Trophoblast cell (in vitro differentiated cells and primary cell): Measurements from ENCODE around the gene MYOZ2.
A peak's percentile ranks its signal among the peaks of the same experiment; 100 is the strongest.
"Not testable (repeated sequence)": the region's sequence is repeated elsewhere in the genome, so short reads cannot be mapped to it uniquely, and the experiment has no call there.

Experiments used
- DNase-seq, 2 donors: peaks; one replicate each; pipeline ENCODE4 v3.0.0-alpha.2; 2016
- H2AFZ ChIP-seq: 2 replicates; pipeline ENCODE4 v1.6.1; 2013; ENCODE audit warnings: low read length, moderate library complexity, mild to moderate bottlenecking; ENCODE audit not compliant: insufficient read depth, poor library complexity
- H2AK5ac ChIP-seq: 2 replicates; pipeline ENCODE4 v1.6.1; 2013; ENCODE audit warnings: mild to moderate bottlenecking, low read length
- H2BK120ac ChIP-seq: 2 replicates; pipeline ENCODE4 v1.6.1; 2013; ENCODE audit warnings: low read length, mild to moderate bottlenecking, moderate library complexity; ENCODE audit not compliant: insufficient read depth, poor library complexity
- H2BK12ac ChIP-seq: 2 replicates; pipeline ENCODE4 v1.6.1; 2013; ENCODE audit warnings: mild to moderate bottlenecking, low read length, moderate library complexity
- H2BK5ac ChIP-seq: 2 replicates; pipeline ENCODE4 v1.6.1; 2013; ENCODE audit warnings: low read length, low read depth, moderate library complexity, mild to moderate bottlenecking; ENCODE audit not compliant: poor library complexity
- H3K14ac ChIP-seq: 2 replicates; pipeline ENCODE4 v1.6.1; 2013; ENCODE audit warnings: mild to moderate bottlenecking, low read length
- H3K18ac ChIP-seq: 2 replicates; pipeline ENCODE4 v1.6.1; 2013; ENCODE audit warnings: mild to moderate bottlenecking, low read length
- H3K23ac ChIP-seq: 2 replicates; pipeline ENCODE4 v1.6.1; 2013; ENCODE audit warnings: low read length
- H3K27ac ChIP-seq: 2 replicates; pipeline ENCODE4 v1.5.1; 2013; ENCODE audit warnings: low read depth, mild to moderate bottlenecking, inconsistent platforms, low read length, moderate library complexity
- H3K27me3 ChIP-seq: 2 replicates; pipeline ENCODE4 v1.6.1; 2013; ENCODE audit warnings: inconsistent platforms, mild to moderate bottlenecking, low read length, moderate library complexity; ENCODE audit not compliant: insufficient read depth
- H3K36me3 ChIP-seq, 2 experiments: 1 replicate in 1 of 2; 2 replicates in 1 of 2; pipeline ENCODE4 v1.6.1; 2013; ENCODE audit warnings: low read length in 2 of 2, mild to moderate bottlenecking in 2 of 2, moderate library complexity in 1 of 2; ENCODE audit not compliant: insufficient read depth in 2 of 2, control insufficient read depth in 1 of 2
- H3K4ac ChIP-seq: 2 replicates; pipeline ENCODE4 v1.6.1; 2013; ENCODE audit warnings: low read depth, mild to moderate bottlenecking, low read length, moderate library complexity
- H3K4me1 ChIP-seq, 2 experiments: 1 replicate in 1 of 2; 2 replicates in 1 of 2; pipeline ENCODE4 v1.6.1; 2013; ENCODE audit warnings: low read length in 2 of 2, mild to moderate bottlenecking in 2 of 2, moderate library complexity in 1 of 2; ENCODE audit not compliant: insufficient read depth in 2 of 2, control insufficient read depth in 1 of 2
- H3K4me2 ChIP-seq: 2 replicates; pipeline ENCODE4 v1.6.1; 2013; ENCODE audit warnings: inconsistent platforms, mild to moderate bottlenecking, low read length, moderate library complexity
- H3K4me3 ChIP-seq: 2 replicates; pipeline ENCODE4 v1.5.1; 2013; ENCODE audit warnings: mild to moderate bottlenecking, low read depth, low read length, inconsistent platforms
- H3K79me1 ChIP-seq: one replicate; pipeline ENCODE4 v1.6.1; 2013; ENCODE audit warnings: low read length
- H3K79me2 ChIP-seq: 2 replicates; pipeline ENCODE4 v1.6.1; 2013; ENCODE audit warnings: low read length, mild to moderate bottlenecking; ENCODE audit not compliant: control insufficient read depth, insufficient read depth, poor library complexity
- H3K9ac ChIP-seq: 2 replicates; pipeline ENCODE4 v1.6.1; 2013; ENCODE audit warnings: mild to moderate bottlenecking, low read length
- H3K9me3 ChIP-seq: 2 replicates; pipeline ENCODE4 v1.6.1; 2013; ENCODE audit warnings: low read depth, mild to moderate bottlenecking, control low read depth, inconsistent platforms, low read length; ENCODE audit not compliant: insufficient read depth
- H4K12ac ChIP-seq: 2 replicates; pipeline ENCODE4 v1.6.1; 2013; ENCODE audit warnings: low read depth, mild to moderate bottlenecking, low read length, moderate library complexity
- H4K8ac ChIP-seq: 2 replicates; pipeline ENCODE4 v1.6.1; 2013; ENCODE audit warnings: low read depth, mild to moderate bottlenecking, low read length, moderate library complexity
- H4K91ac ChIP-seq: one replicate; pipeline ENCODE4 v1.6.1; 2013; ENCODE audit warnings: low read depth, mild to moderate bottlenecking, low read length, moderate library complexity
- WGBS: extraction: QIAGEN DNeasy Blood & Tissue Kit; methylation state at CpG from one replicate; pipeline ENCODE4 v1.1.7; 2013; ENCODE audit warnings: missing lambda C conversion rate; ENCODE audit not compliant: insufficient read length, insufficient coverage; ENCODE audit errors: extremely low coverage; 5-methylcytosine and 5-hydroxymethylcytosine counted together

MYOZ2 gene

DNA sequence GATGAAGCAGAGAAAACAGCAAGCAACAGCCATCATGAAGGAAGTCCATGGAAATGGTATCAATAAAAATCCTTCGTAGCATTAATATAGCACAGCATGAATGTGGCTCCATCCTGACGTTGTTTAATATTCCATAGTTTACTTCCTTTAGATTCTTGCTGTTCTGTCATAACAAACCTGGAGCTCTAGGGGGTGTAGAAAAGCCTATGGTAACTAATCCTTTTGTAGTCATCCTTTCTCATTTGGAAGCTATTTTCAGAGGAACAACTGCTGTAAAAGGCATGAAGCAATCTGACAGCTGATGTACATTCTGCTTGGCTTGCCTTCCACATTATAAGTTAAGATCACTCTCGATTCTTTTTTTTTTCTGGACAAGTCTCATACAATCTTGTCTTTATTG lies 914 bp downstream of the MYOZ2 start:
- no peaks in the 10 kb centered on the region for H3K36me3 ChIP-seq
- H4K91ac ChIP-seq = no peak overlapping the region
- no peak overlapping the region for H3K4ac ChIP-seq
- H3K79me2 ChIP-seq = no peaks in the 10 kb centered on the region
- H3K4me1 ChIP-seq = no peaks in the 10 kb centered on the region
- no peak overlapping the region for H2BK12ac ChIP-seq
- no peak overlapping the region for H2AK5ac ChIP-seq
- no peak overlapping the region for H3K18ac ChIP-seq
- no peak overlapping the region for H2BK5ac ChIP-seq
- H3K4me3 ChIP-seq = no peak overlapping the region
- no peak overlapping the region for H4K12ac ChIP-seq
- no peak for DNase-seq
- H2AFZ ChIP-seq = no peak overlapping the region
- no peak overlapping the region for H3K14ac ChIP-seq
- H3K23ac ChIP-seq = no peak overlapping the region
- H3K79me1 ChIP-seq = no peaks in the 10 kb centered on the region
- no peaks in the 10 kb centered on the region for H3K27me3 ChIP-seq
- no CpG with 5 or more reads among the region's 3 CpGs for WGBS
- no peaks in the 10 kb centered on the region for H3K9me3 ChIP-seq
- H3K4me2 ChIP-seq = no peak overlapping the region
- no peak overlapping the region for H3K9ac ChIP-seq
- H4K8ac ChIP-seq = no peak overlapping the region
- no peak overlapping the region for H2BK120ac ChIP-seq
- no peak overlapping the region for H3K27ac ChIP-seq

DNA sequence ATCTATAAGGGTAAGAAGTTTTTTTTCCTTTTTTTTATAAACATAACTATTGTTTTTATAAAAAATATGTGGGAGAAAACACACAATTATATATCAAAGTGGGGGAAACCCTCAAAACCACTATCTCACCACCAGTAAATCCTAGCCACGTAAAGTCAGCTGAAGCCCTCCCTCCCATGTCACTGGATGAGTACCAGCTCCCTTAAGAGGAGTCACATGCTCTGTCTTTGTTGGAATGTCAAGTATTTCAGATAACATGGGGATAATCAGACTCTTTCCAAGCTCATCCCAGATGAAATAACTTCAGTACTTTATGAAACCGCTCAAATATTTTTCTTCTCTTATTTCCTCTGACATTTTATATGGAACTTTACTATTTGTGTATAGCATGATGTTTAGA lies 2.4 kb downstream of the MYOZ2 start:
- no peak overlapping the region for H4K12ac ChIP-seq
- H3K4ac ChIP-seq = no peak overlapping the region
- H2AK5ac ChIP-seq = no peak overlapping the region
- H2BK120ac ChIP-seq = no peak overlapping the region
- H3K27ac ChIP-seq = no peak overlapping the region
- no CpG with 5 or more reads among the region's 2 CpGs for WGBS
- no peaks in the 10 kb centered on the region for H3K79me2 ChIP-seq
- H3K18ac ChIP-seq = no peak overlapping the region
- H3K4me1 ChIP-seq = no peaks in the 10 kb centered on the region
- no peak overlapping the region for H4K8ac ChIP-seq
- H3K27me3 ChIP-seq = no peaks in the 10 kb centered on the region
- H3K9ac ChIP-seq = no peak overlapping the region
- H2BK5ac ChIP-seq = no peak overlapping the region
- H3K36me3 ChIP-seq = no peaks in the 10 kb centered on the region
- H2AFZ ChIP-seq = no peak overlapping the region
- no peaks in the 10 kb centered on the region for H3K79me1 ChIP-seq
- no peak overlapping the region for H3K14ac ChIP-seq
- H3K23ac ChIP-seq = no peak overlapping the region
- H4K91ac ChIP-seq = no peak overlapping the region
- DNase-seq = peak in 1 of 2 donors; percentile 57
- H2BK12ac ChIP-seq = no peak overlapping the region
- H3K9me3 ChIP-seq = no peaks in the 10 kb centered on the region
- no peak overlapping the region for H3K4me3 ChIP-seq
- no peak overlapping the region for H3K4me2 ChIP-seq

DNA sequence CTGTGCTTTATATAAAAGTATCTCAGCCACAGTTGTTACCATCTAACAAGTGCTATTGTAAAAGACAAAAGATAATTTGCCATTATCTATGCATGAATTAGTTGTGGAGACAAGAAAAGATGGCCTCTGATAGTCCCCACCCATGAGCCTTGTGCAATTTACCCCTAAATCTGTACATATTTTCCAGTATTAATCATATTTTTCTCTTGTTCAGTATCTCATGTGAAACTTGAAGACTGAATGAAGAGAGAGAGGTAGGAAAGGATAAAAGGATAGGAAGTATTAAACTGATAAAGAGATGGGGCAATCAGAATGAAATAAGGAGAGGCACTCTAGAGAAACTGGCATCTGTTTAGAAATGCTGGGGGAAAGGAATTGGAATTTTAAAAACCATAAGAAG lies 3.7 kb downstream of the MYOZ2 start:
- Histone ChIP-seq H3K23ac (no peak overlapping the region), H3K4me3 (no peak overlapping the region), H3K4me1 (no peaks in the 10 kb centered on the region), H3K9ac (no peak overlapping the region), H3K9me3 (no peaks in the 10 kb centered on the region), H2BK5ac (no peak overlapping the region), H2BK120ac (no peak overlapping the region), H3K79me1 (no peaks in the 10 kb centered on the region), H4K8ac (no peak overlapping the region), H3K27ac (no peak overlapping the region), H3K36me3 (no peaks in the 10 kb centered on the region), H3K27me3 (no peaks in the 10 kb centered on the region), H2AFZ (no peak overlapping the region), H3K14ac (no peak overlapping the region), H3K18ac (no peak overlapping the region), H3K4ac (no peak overlapping the region), H3K79me2 (no peaks in the 10 kb centered on the region), H3K4me2 (no peak overlapping the region), H2AK5ac (no peak overlapping the region), H4K12ac (no peak overlapping the region), H4K91ac (no peak overlapping the region), H2BK12ac (no peak overlapping the region)
- DNase-seq = no peak

DNA sequence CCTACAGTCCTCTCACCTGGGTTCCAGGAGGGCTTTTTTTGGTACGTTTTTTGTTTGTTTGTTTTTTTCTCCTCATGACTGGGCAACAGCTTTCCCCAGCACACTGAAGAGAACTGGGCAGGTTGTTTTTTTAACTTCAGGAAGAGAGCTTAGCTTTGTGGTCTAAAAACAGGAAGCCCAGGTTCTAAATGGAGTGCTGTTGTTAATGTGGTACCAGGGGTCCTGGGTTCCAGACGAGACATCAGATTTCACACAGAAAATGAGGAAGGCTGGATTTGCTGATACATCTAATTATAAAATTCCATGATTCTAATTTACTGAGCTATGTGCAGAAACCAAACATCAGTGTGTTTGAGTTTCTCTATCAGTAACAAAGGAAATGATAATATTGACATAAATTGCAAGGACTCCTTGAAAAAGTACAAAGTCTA lies 4.2 kb downstream of the MYOZ2 start:
- no peaks in the 10 kb centered on the region for H3K79me1 ChIP-seq
- no peaks in the 10 kb centered on the region for H3K4me1 ChIP-seq
- no peak for DNase-seq
- no peaks in the 10 kb centered on the region for H3K9me3 ChIP-seq
- H3K27me3 ChIP-seq = no peaks in the 10 kb centered on the region
- H3K27ac ChIP-seq = no peak overlapping the region
- no CpG with 5 or more reads among the region's 2 CpGs for WGBS
- H2BK12ac ChIP-seq = no peak overlapping the region
- H3K79me2 ChIP-seq = no peaks in the 10 kb centered on the region
- no peak overlapping the region for H3K9ac ChIP-seq
- no peak overlapping the region for H3K4me3 ChIP-seq
- H3K14ac ChIP-seq = no peak overlapping the region
- H3K18ac ChIP-seq = no peak overlapping the region
- no peak overlapping the region for H4K12ac ChIP-seq
- no peak overlapping the region for H2AFZ ChIP-seq
- no peaks in the 10 kb centered on the region for H3K36me3 ChIP-seq
- H2BK5ac ChIP-seq = no peak overlapping the region
- no peak overlapping the region for H2BK120ac ChIP-seq
- H4K91ac ChIP-seq = no peak overlapping the region
- H4K8ac ChIP-seq = no peak overlapping the region
- no peak overlapping the region for H3K4me2 ChIP-seq
- no peak overlapping the region for H2AK5ac ChIP-seq
- no peak overlapping the region for H3K23ac ChIP-seq
- no peak overlapping the region for H3K4ac ChIP-seq

DNA sequence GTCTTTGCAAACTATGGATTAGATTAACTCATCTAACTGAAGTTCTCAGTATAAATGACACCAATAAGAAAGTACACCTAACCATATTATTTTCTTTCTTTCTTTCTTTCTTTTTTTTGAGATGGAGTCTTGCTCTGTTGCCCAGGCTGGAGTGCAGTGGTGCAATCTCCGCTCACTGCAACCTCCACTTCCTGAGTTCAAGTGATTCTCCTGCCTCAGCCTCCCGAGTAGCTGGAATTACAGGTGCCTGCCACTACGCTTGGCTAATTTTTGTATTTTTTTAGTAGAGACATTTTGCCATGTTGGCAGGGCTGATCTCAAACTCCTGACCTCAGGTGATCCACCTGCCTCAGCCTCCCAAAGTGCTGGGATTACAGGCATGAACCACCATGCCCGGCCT lies 5.7 kb downstream of the MYOZ2 start:
- not testable (repeated sequence) for H2AFZ ChIP-seq, H3K23ac ChIP-seq, H2AK5ac ChIP-seq, H4K91ac ChIP-seq, H3K79me2 ChIP-seq, H3K79me1 ChIP-seq, DNase-seq, H2BK12ac ChIP-seq, H3K36me3 ChIP-seq, H3K4me3 ChIP-seq, H3K4ac ChIP-seq, H3K9me3 ChIP-seq, H3K4me1 ChIP-seq, H2BK120ac ChIP-seq, H3K14ac ChIP-seq, H4K8ac ChIP-seq, H3K27me3 ChIP-seq, H3K4me2 ChIP-seq, H3K18ac ChIP-seq, H4K12ac ChIP-seq, H3K27ac ChIP-seq, H3K9ac ChIP-seq, H2BK5ac ChIP-seq
- no CpG with 5 or more reads among the region's 4 CpGs for WGBS
